GM21390 (cell line): ENCODE measurements around the gene SP2.

Experiments
- ATAC-seq: cut with Tn5 transposase; IDR thresholded peaks from one replicate; pipeline ENCODE4 v1.9.1; 2021; ENCODE audit not compliant: unreplicated experiment

SP2 gene

GRCh38 chr17:47889734-47890529, 6.1 kb upstream of the SP2 start:
- ATAC-seq = no peak

- no peak for ATAC-seq
These were observed 4.4 kb upstream of the SP2 start for GRCh38 chr17:47891545-47892088.

GRCh38 chr17:47894498-47895346, 1.3 kb upstream of the SP2 start:
- ATAC-seq = no peak

DNA sequence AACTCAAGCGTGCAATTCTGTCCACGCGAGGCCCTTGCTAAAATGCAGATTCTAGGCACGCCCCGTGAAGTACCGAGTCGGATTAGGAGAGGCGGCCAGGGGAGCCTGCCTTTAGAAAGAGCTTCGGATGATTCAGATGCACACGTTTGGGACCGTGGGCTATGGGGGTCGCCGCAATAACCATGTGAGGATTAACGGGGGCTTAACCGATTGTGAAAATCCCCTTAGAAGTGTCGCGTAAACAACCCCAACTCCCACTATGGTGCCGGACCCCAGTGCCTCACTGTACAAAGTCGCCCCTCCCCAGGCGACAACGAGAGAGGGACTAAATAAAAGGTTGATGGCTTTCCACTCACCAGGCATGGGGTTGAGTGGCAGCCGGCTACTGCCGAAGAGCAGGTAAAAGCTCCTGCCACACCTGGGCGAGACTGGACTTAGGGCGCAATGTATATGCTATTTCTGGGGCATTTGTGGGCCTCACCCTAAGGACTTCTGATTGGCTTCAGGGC, 635 bp upstream of the SP2 start:
- no peak for ATAC-seq

DNA sequence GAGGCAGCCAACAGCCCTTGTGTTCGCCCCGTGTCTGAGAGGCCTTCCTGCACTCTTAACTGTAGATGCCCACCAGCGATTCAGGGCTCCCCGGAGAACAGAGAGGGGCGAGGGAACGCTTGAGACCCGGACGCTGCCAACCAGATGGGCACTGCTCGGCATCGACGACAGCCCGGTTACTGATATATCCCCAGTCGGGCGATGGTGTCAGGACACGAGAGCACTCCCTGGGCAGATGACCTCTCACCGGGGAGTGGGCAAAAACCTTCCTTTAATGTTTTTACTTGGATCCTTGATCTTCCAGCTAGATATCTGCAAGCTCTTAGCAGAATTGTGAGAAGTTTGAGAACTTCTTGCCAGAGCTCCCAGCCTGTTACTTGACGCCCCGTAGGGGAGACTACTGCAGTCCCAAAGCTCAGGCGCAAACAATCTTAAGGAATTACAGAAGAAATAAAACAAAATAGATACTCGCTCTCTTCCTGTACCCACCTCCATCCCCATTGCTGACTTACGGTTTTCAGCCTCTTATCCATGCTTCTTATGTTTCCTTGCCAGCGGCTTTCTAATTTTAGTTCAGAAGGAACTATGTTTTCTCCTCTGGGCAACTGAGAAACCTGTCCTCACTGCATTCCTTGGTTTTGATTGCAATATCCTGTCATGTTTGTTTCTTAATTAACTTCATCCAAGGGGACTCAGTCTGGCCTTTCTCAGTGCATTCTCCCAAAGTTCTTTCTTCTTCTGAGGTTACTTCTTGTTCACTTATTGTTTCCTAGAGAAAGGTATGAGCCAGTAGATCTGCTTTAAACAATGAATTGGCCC, 845 bp downstream of the SP2 start:
- no peak for ATAC-seq

GRCh38 chr17:47897561-47897960, 1.5 kb downstream of the SP2 start:
- no peak for ATAC-seq

DNA sequence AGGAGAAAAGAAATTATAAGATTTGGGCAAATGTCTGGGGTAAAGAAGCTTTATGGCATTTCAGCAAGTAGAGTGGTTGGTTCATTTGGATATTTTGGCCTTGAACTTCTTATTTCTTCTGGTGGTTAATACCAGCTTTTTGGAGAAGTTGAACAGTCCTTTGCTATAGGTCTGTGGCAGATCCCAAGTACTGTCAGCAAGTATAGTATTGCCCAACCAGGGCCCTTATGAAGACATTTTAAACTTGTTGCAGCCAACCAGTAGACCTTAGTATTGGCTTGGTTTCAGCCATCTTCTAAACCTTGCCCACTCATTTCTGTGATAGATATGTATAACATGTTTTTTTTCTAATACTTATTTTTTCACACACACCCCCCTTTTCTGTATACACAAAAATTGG, 2.2 kb downstream of the SP2 start:
- no peak for ATAC-seq

GRCh38 chr17:47899643-47900042, 3.6 kb downstream of the SP2 start:
- no peak for ATAC-seq

DNA sequence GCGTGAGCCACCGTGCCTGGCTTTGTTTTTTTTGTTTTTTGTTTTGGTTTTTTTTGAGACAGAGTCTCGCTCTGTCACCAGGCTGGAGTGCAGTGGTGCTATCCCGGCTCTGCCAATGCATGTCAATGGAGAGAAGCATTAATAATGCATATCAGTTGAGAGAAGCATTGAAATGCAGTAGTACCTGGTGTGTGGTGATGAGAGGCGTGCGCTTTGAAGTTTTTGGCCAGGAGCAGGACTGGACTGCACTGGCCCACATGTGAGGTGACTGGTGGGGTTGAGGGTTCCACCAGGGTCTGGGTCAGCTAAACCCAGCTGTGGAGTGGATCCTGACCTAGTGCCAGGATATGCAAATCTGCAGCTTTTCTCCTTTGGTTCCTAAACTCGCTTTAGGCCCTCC, 5.4 kb downstream of the SP2 start:
- no peak for ATAC-seq

GRCh38 chr17:47902039-47902744, 6.2 kb downstream of the SP2 start:
- no peak for ATAC-seq

GRCh38 chr17:47905221-47905733, 9.2 kb downstream of the SP2 start:
- no peak for ATAC-seq

GRCh38 chr17:47906443-47906842, 10.4 kb downstream of the SP2 start:
- no peak for ATAC-seq

- no peak for ATAC-seq
These were observed 12.0 kb downstream of the SP2 start for GRCh38 chr17:47907932-47908562.

DNA sequence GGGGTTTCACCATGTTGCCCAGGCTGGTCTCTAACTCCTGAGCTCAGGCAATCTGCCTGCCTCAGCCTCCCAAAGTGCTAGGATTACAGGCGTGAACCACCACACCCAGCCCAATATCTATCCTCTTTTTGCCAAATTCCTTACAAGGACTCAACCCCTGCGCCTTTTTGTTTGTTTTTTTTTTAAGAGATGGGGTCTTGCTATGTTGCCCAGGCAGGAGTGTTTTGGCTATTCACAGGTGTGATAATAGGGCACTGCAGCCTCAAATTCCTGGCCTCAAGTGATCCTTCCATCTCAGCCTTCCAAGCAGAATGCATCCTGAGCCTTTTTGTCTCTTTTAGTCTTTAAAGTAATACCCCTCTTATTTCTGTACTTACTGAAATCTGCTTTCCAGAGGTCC, 17.0 kb downstream of the SP2 start:
- ATAC-seq = no peak

DNA sequence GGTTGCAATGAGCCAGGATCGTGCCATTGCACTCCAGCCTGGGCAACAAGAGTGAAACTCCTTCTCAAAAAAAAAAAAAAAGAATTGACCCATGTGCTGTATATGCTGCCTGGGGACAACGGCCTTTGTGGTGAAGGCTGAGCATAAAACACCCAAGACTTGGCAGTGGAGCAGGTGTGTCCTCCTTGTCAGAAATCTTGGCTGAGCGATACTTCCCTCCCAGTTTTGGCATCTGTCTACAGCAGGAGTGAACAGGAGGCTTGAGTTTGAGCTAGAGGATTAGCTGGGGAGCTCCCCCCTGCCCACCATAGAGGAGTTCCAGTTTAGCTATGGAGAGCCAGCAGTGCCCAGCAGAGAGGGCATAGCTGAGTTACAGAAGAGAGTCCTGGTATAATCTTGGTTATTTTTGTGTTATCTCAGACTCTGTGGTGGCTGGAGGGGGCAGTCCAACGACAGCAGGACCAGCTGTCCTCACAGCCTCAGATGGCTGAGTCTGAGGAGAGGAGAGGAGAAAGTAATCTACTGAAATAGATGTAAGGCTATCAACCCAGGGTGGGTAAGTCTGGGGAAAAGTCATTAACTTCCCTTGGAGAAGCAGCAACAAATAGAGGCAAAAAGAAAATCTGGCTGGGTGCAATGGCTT, 18.4 kb downstream of the SP2 start:
- ATAC-seq = no peak

- ATAC-seq = no peak
These were observed 19.9 kb downstream of the SP2 start for GRCh38 chr17:47915776-47916398.

DNA sequence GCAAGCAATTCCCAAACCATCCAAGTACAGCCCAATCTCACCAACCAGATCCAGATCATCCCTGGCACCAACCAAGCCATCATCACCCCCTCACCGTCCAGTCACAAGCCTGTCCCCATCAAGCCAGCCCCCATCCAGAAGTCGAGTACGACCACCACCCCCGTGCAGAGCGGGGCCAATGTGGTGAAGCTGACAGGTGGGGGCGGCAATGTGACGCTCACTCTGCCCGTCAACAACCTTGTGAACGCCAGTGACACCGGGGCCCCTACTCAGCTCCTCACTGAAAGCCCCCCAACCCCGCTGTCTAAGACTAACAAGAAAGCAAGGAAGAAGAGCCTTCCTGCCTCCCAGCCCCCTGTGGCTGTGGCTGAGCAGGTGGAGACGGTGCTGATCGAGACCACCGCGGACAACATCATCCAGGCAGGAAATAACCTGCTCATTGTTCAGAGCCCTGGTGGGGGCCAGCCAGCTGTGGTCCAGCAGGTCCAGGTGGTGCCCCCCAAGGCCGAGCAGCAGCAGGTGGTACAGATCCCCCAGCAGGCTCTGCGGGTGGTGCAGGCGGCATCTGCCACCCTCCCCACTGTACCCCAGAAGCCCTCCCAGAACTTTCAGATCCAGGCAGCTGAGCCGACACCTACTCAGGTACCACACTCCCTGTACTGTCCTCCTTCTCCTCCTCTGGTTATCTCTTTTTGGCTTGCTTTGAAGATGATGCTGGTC, 20.6 kb downstream of the SP2 start:
- ATAC-seq = no peak

- ATAC-seq = no peak
These were observed 21.5 kb downstream of the SP2 start for GRCh38 chr17:47917581-47917980.
